Neural cell (in vitro differentiated cells): ENCODE data around the gene KHK. TPM values are rescaled to one million over a fixed set of nuclear protein-coding genes. Genes with fewer than 3 reads are reported as not detected.

Experiments
- H2AFZ ChIP-seq: fragments of 200-600, 300-800 bp; sonication (generic), shearing (Covaris generic); 2 replicates; pipeline ENCODE4 v1.6.0; 2014; ENCODE audit warnings: low read depth, mild to moderate bottlenecking, antibody characterized with exemption, low read length, moderate library complexity
- H3F3A ChIP-seq: fragments of 200-600 bp; shearing (Covaris generic); 2 replicates; pipeline ENCODE4 v1.6.1; 2016; ENCODE audit warnings: mild to moderate bottlenecking, moderate library complexity, mixed read lengths, antibody characterized with exemption, low read length; ENCODE audit not compliant: insufficient read depth, poor library complexity, severe bottlenecking
- H3K27ac ChIP-seq: fragments of 200-600, 300-800 bp; sonication (generic), shearing (Covaris generic); 2 replicates; pipeline ENCODE4 v1.5.1; 2014; ENCODE audit warnings: mild to moderate bottlenecking, low read length, moderate library complexity
- H3K27me3 ChIP-seq: fragments of 300-800, 200-600 bp; sonication (generic), shearing (Covaris generic); 2 replicates; pipeline ENCODE4 v1.6.0; 2014; ENCODE audit warnings: mild to moderate bottlenecking, low read depth, low read length, moderate library complexity; ENCODE audit not compliant: insufficient read depth
- H3K36me3 ChIP-seq: fragments of 300-800, 200-600 bp; sonication (generic), shearing (Covaris generic); 2 replicates; pipeline ENCODE4 v1.5.1; 2014; ENCODE audit warnings: mild to moderate bottlenecking, antibody characterized with exemption, low read length, moderate library complexity; ENCODE audit not compliant: insufficient read depth
- H3K4me2 ChIP-seq: fragments of 300-800, 200-600 bp; sonication (generic), shearing (Covaris generic); 2 replicates; pipeline ENCODE4 v1.6.0; 2014; ENCODE audit warnings: mild to moderate bottlenecking, low read length
- H3K4me3 ChIP-seq: fragments of 300-800, 200-600 bp; sonication (generic), shearing (Covaris generic); 2 replicates; pipeline ENCODE4 v1.5.1; 2014; ENCODE audit warnings: mild to moderate bottlenecking, low read length, moderate library complexity
- H3K79me2 ChIP-seq: fragments of 200-600 bp; shearing (Covaris generic); replicated peaks from 2 replicates; pipeline ENCODE4 v1.6.0; 2014; ENCODE audit warnings: mild to moderate bottlenecking, low read length, moderate library complexity; ENCODE audit not compliant: insufficient read depth
- H3K9ac ChIP-seq: fragments of 300-800, 200-600 bp; sonication (generic), shearing (Covaris generic); 2 replicates; pipeline ENCODE4 v1.6.1; 2016; ENCODE audit warnings: mild to moderate bottlenecking, low read length, mixed read lengths
- H3K9me2 ChIP-seq: fragments of 200-600 bp; shearing (Covaris generic); 2 replicates; pipeline ENCODE4 v1.6.1; 2016; ENCODE audit warnings: mild to moderate bottlenecking, low read length, mixed read lengths; ENCODE audit not compliant: insufficient read depth
- H3K9me3 ChIP-seq: fragments of 200-600, 300-800 bp; sonication (generic), shearing (Covaris generic); 2 replicates; pipeline ENCODE4 v1.6.1; 2016; ENCODE audit warnings: mild to moderate bottlenecking, mixed run types, low read length, moderate library complexity, mixed read lengths
- H4K20me1 ChIP-seq: fragments of 200-600 bp; shearing (Covaris generic); 2 replicates; pipeline ENCODE4 v1.6.1; 2016; ENCODE audit warnings: mild to moderate bottlenecking, mixed run types; ENCODE audit not compliant: insufficient read depth
- CTCF ChIP-seq: fragments of 450-650 bp; IDR thresholded peaks from 2 replicates; pipeline ENCODE4 v1.5.1; 2014; ENCODE audit warnings: antibody characterized with exemption, mild to moderate bottlenecking, moderate library complexity; ENCODE audit not compliant: poor library complexity, severe bottlenecking
- EP300 ChIP-seq: fragments of 450-650 bp; conservative IDR thresholded peaks from 2 replicates; pipeline ENCODE4 v1.6.1; 2014; ENCODE audit warnings: antibody characterized with exemption, mild to moderate bottlenecking, moderate library complexity; ENCODE audit not compliant: poor library complexity, severe bottlenecking
- EZH2 ChIP-seq: fragments of 200-600, 300-800 bp; shearing (Covaris generic), sonication (generic); IDR thresholded peaks from 2 replicates; pipeline ENCODE4 v1.6.1; 2014; ENCODE audit warnings: antibody characterized with exemption, low read length, borderline replicate concordance, mild to moderate bottlenecking; ENCODE audit not compliant: insufficient read depth, poor library complexity, severe bottlenecking
- MXI1 ChIP-seq: fragments of 450-650 bp; conservative IDR thresholded peaks from 2 replicates; pipeline ENCODE4 v1.6.1; 2014; ENCODE audit warnings: antibody characterized with exemption, mild to moderate bottlenecking; ENCODE audit not compliant: poor library complexity, severe bottlenecking
- POLR2AphosphoS5 ChIP-seq: IDR thresholded peaks from 2 replicates; pipeline ENCODE4 v1.6.1; 2012
- RAD21 ChIP-seq: fragments of 450-650 bp; conservative IDR thresholded peaks from 2 replicates; pipeline ENCODE4 v1.6.1; 2014; ENCODE audit warnings: antibody characterized with exemption, mild to moderate bottlenecking, moderate library complexity
- REST ChIP-seq: IDR thresholded peaks from 2 replicates; pipeline ENCODE4 v1.6.1; 2012; ENCODE audit warnings: borderline replicate concordance
- SMC3 ChIP-seq: fragments of 450-650 bp; conservative IDR thresholded peaks from 2 replicates; pipeline ENCODE4 v1.6.1; 2014; ENCODE audit warnings: antibody characterized with exemption, mild to moderate bottlenecking, moderate library complexity; ENCODE audit not compliant: poor library complexity
- TAF1 ChIP-seq: IDR thresholded peaks from 2 replicates; pipeline ENCODE4 v1.6.1; 2012; ENCODE audit warnings: low read depth
- polyA plus RNA-seq: library from polyadenylated mRNA; depleted of rRNA; stranded (reverse); fragments of >200 nt; gene quantifications from 2 replicates; pipeline ENCODE4 v1.2.3, GENCODE V29; 2014

Gene KHK
- polyA plus RNA-seq, 1 donor from 2014 or later = 4.1 TPM

- TF ChIP-seq REST = no peak
- TF ChIP-seq EP300 = no peak
- no peak for TF ChIP-seq SMC3
- no peak for TF ChIP-seq MXI1
- no peak for TF ChIP-seq RAD21
- TF ChIP-seq EZH2 = no peak
- TF ChIP-seq CTCF = no peak
- no peak for TF ChIP-seq POLR2AphosphoS5
- no peak for TF ChIP-seq TAF1
- Histone ChIP-seq H3K79me2 (no peaks in the 10 kb centered on the region), H3K9ac (no peak overlapping the region), H3K36me3 (no peaks in the 10 kb centered on the region), H3K4me2 (no peak overlapping the region), H3K4me3 (no peak overlapping the region), H2AFZ (no peak overlapping the region), H3K9me3 (no peaks in the 10 kb centered on the region), H3K27ac (no peak overlapping the region), H3K27me3 (no peaks in the 10 kb centered on the region), H4K20me1 (no peaks in the 10 kb centered on the region), H3K9me2 (no peaks in the 10 kb centered on the region), H3F3A (no peaks in the 10 kb centered on the region)
These were observed 6.3 kb downstream of the KHK start for GRCh38 chr2:27092696-27093429.

GRCh38 chr2:27093430-27094352 lies 7.1 kb downstream of the KHK start:
- TF ChIP-seq EP300 (no peak), CTCF (no peak), REST (no peak), POLR2AphosphoS5 (no peak), SMC3 (no peak), MXI1 (no peak), TAF1 (no peak), RAD21 (no peak), EZH2 (no peak)

More at GRCh38 chr2:27093430-27094352, 7.1 kb downstream of the KHK start:
- Histone ChIP-seq H3K9ac (no peak overlapping the region), H4K20me1 (no peaks in the 10 kb centered on the region), H3K79me2 (no peaks in the 10 kb centered on the region), H2AFZ (no peak overlapping the region), H3K4me2 (no peak overlapping the region), H3K27ac (no peak overlapping the region), H3K4me3 (no peak overlapping the region), H3K9me2 (no peaks in the 10 kb centered on the region), H3F3A (no peaks in the 10 kb centered on the region), H3K36me3 (no peaks in the 10 kb centered on the region), H3K9me3 (no peaks in the 10 kb centered on the region), H3K27me3 (no peaks in the 10 kb centered on the region)
